Mesodermal cell (in vitro differentiated cells): ENCODE measurements around the gene METRN.

Experiments used
- H3K27ac ChIP-seq: 2 replicates; pipeline ENCODE4 v1.7.0; 2013; ENCODE audit warnings: mild to moderate bottlenecking, low read depth, low read length, moderate library complexity; ENCODE audit not compliant: severe bottlenecking
- H3K36me3 ChIP-seq: 2 replicates; pipeline ENCODE4 v1.7.1; 2013; ENCODE audit warnings: mild to moderate bottlenecking, low read length, moderate library complexity; ENCODE audit not compliant: control insufficient read depth, insufficient read depth
- H3K4me1 ChIP-seq: one replicate; pipeline ENCODE4 v1.7.1; 2013; ENCODE audit warnings: mild to moderate bottlenecking, low read length; ENCODE audit not compliant: insufficient read depth, control insufficient read depth, poor library complexity, severe bottlenecking
- H3K4me3 ChIP-seq: 2 replicates; pipeline ENCODE4 v1.7.0; 2013; ENCODE audit warnings: low read length, control low read depth, mild to moderate bottlenecking; ENCODE audit not compliant: insufficient read depth, poor library complexity, severe bottlenecking; ENCODE audit errors: extremely low read depth
- H3K9me3 ChIP-seq: 2 replicates; pipeline ENCODE4 v1.7.1; 2013; ENCODE audit warnings: mild to moderate bottlenecking, low read length, moderate library complexity; ENCODE audit not compliant: control insufficient read depth
- WGBS, 2 experiments: methylation state at CpG; one replicate each; pipeline ENCODE4 v1.1.5; 2013; ENCODE audit warnings: missing lambda C conversion rate in 2 of 2; ENCODE audit not compliant: insufficient coverage in 2 of 2; 5-methylcytosine and 5-hydroxymethylcytosine counted together

The METRN gene

GRCh38 chr16:766008-766819, 51.3 kb downstream of the METRN start:
- no peak overlapping the region for H3K4me3 ChIP-seq
- H3K27ac ChIP-seq: no peak overlapping the region
- WGBS, 2 experiments: 93 to 97% methylated on average over 26 to 28 of the region's 29 CpGs
- no peaks in the 10 kb centered on the region for H3K4me1 ChIP-seq
- H3K36me3 ChIP-seq: no peaks in the 10 kb centered on the region
- no peaks in the 10 kb centered on the region for H3K9me3 ChIP-seq

- WGBS, 2 experiments: 85 to 86% methylated on average over 24 to 27 of the region's 48 CpGs
- Histone ChIP-seq H3K4me1 (no peaks in the 10 kb centered on the region), H3K4me3 (no peak overlapping the region), H3K9me3 (no peaks in the 10 kb centered on the region), H3K36me3 (no peaks in the 10 kb centered on the region), H3K27ac (no peak overlapping the region)
These were observed 52.1 kb downstream of the METRN start for GRCh38 chr16:766820-767640.

DNA sequence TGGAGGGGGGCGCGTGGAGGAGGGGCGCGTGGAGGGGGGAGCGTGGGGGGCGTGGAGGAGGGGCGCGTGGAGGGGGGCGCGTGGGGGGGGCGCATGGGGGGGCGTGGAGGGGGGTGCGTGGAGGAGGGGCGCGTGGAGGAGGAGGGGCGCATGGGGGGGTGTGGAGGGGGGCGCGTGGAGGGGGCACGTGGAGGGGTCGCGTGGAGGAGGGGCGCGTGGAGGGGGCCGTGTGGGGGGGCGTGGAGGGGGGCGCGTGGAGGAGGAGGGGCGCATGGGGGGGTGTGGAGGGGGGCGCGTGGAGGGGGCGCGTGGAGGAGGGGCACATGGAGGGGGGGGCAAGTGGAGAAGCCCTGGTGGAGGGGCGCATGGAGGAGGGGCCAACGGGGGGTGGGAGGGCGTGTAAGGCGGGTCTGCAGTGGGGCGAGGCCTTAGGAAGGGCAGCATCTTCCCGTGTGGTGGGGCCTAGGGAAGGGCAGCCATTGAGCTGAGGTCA, 52.9 kb downstream of the METRN start:
- H3K4me3 ChIP-seq: no peak overlapping the region
- no peaks in the 10 kb centered on the region for H3K4me1 ChIP-seq
- no peak overlapping the region for H3K27ac ChIP-seq
- H3K36me3 ChIP-seq: no peaks in the 10 kb centered on the region
- no peaks in the 10 kb centered on the region for H3K9me3 ChIP-seq
- WGBS, 2 experiments: 80 to 85% methylated on average over 4 to 6 of the region's 38 CpGs

DNA sequence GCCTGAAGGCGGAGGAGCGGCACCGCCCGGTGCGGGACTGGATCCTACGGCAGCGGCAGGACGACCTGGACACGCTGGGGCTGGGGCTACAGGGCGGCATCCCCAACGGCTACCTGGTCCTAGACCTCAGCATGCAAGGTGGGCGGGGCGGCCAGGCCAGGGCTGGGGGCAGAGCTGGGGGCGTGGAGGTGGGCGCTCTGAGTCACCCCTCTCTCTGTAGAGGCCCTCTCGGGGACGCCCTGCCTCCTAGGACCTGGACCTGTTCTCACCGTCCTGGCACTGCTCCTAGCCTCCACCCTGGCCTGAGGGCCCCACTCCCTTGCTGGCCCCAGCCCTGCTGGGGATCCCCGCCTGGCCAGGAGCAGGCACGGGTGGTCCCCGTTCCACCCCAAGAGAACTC, 53.5 kb downstream of the METRN start:
- no peak overlapping the region for H3K27ac ChIP-seq
- H3K9me3 ChIP-seq: no peaks in the 10 kb centered on the region
- H3K4me1 ChIP-seq: no peaks in the 10 kb centered on the region
- no peaks in the 10 kb centered on the region for H3K36me3 ChIP-seq
- 93 to 95% methylated on average over 21 of the region's 21 CpGs for WGBS, 2 experiments
- no peak overlapping the region for H3K4me3 ChIP-seq
